SK-N-MC (cell line): ENCODE data around the gene KCNH6.

Experiments
- EZH2 ChIP-seq: fragments of 200-600 bp; sonication (generic); IDR thresholded peaks from one replicate; pipeline ENCODE4 v1.6.1; 2017; ENCODE audit warnings: antibody characterized with exemption
- FOXP2 ChIP-seq: optimal IDR thresholded peaks from 2 replicates; pipeline ENCODE3; 2011; ENCODE audit warnings: mild to moderate bottlenecking, moderate library complexity; ENCODE audit not compliant: insufficient read depth; ENCODE audit errors: extremely low read length, control extremely low read depth
- POLR2AphosphoS5 ChIP-seq: IDR thresholded peaks from 2 replicates; pipeline ENCODE4 v1.6.1; 2012; ENCODE audit warnings: mild to moderate bottlenecking, low read depth, low read length, borderline replicate concordance

DNA sequence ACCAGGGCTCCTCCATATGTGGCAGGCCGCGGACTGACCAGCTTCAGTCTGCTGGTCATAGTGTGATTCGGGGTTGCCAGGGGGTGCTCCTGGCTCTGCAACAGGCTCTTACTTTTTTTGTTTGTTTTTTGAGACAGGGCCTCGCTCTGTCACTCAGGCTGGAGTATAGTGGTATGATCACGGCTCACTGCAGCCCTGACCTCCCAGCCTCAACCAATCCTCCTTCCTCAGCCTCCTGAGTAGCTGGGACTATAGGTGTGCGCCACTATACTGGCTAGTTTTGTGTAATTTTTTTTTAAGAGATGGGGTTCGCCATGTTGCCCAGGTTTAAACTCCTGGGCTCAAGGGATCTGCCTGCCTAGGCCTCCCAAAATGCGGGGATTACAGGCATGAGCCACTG is 11.8 kb upstream of the KCNH6 start:
- TF ChIP-seq EZH2 (no peak), POLR2AphosphoS5 (no peak), FOXP2 (no peak)
